Activated CD4-positive, alpha-beta T cell treated with anti-CD3 and anti-CD28 coated beads, Interleukin-2, Interleukin-4, amounts not matched to agents 100 ng/mL and 50 ng/mL, durations not matched to agents 16 hours and 8 hours (primary cell): Measurements from ENCODE around the gene GHDC.
"Not testable (repeated sequence)": the region's sequence is repeated elsewhere in the genome, so short reads cannot be mapped to it uniquely, and the experiment has no call there.

ENCODE experiments used
- DNase-seq: peaks from one replicate; pipeline ENCODE4 v3.0.0-alpha.2; 2020; ENCODE audit warnings: low spot score

Gene GHDC, protein sequence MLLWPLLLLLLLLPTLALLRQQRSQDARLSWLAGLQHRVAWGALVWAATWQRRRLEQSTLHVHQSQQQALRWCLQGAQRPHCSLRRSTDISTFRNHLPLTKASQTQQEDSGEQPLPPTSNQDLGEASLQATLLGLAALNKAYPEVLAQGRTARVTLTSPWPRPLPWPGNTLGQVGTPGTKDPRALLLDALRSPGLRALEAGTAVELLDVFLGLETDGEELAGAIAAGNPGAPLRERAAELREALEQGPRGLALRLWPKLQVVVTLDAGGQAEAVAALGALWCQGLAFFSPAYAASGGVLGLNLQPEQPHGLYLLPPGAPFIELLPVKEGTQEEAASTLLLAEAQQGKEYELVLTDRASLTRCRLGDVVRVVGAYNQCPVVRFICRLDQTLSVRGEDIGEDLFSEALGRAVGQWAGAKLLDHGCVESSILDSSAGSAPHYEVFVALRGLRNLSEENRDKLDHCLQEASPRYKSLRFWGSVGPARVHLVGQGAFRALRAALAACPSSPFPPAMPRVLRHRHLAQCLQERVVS

DNA sequence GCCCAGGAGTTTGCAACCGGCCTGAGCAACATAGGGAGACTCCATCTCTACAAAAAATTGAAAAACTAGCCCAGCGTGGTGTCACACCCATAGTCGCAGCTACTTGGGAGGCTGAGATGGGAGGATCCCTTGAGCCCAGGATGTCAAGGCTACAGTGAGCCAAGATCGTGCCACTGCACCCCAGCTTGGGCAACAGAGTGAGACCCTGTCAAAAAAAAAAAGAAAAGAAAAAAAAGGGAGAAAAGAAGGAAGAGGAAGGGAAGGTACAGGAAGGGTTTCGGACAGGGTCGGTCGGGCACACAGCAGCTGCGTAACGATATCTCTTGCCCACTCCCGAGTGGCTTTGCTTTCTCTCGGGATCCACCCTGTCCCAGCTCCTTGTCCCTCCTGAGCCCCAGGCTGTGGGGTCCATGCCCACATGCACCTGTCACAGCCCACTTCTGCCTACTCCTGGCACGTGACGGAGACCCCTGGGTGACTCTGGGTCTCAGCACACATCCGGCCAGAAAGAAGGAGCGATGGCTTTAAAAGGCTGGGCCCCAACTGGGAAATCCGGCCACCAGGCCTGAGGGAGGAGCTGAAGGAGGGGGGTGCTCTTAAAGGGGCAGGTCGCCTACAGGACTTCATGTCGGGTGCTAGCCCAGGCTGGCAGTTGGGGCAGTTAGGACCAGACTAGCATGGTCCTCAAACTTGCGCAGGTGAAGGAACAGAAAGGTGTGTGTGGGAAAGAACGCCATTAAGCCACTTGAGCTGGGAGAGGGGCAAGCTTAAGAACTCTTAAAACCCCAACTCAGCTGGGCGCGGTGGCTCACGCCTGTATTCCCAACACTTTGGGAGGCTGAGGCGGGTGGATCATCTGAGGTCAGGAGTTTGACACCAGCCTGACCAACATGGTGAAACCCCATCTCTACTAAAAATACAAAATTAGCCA lies at the start of gene GHDC:
GHDC (minus strand) TSS at position 526 of the 931 bp plus-strand sequence. CDS start 913 bp downstream, outside the sequence.
- DNase-seq = peak; percentile 87

DNA sequence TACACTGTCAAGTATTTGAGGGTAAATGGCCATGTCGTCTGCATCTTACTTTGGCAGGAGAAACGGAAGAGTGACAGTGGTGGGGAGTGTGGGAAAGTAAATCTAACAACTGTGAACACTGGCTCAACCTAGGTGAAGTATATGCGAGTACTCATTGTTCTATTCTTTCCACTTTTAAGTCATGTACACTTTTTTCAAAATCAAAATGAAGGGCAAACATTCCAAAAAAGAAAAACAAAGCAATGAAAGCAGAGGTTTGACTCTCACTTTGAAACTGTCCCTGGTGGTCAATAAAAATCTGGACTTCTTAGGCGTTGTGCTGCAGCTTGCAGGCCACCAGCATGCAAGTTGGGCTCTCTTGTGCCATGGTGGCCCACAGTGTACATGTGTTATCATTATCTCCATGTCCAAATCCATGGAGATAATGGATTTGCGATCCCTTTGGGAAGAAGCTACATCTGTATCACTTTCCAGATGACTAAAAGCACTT lies 49.2 kb upstream of the GHDC start:
- DNase-seq = no peak

DNA sequence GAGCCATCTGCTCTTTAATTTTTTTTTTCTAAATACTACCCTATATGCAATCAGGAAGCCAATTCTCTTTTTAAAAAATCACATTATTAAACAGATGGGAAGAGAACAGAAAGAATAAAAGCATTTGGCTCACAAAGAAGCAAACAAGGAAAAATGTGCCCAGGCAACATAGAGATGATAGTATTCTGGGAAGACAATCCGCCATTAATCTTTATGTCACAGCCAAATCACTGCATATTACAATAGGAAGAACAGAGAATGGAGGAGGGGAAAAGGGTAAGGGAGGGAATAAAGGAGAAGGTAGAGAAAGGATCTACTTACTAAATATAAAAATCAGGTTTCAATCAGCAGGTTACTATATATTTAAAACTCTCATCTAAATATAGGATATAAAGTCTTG lies 47.6 kb upstream of the GHDC start:
- no peak for DNase-seq

DNA sequence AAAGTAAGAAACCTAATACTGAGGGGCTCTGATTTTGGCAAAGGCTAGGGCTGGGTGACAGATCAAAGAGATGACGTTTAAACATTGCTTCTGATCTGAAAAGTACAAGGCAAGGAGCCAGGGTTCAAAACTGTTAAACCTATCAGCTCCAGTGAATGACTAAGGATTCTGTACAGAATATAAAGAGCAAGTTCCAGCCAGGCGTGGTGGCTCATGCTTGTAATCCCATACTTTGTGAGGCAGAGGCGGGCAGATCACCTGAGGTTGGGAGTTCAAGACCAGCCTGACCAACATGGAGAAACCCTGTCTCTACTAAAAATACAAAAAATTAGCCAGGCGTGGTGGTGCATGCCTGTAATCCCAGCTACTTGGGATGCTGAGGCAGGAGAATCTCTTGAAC lies 46.6 kb upstream of the GHDC start:
- DNase-seq = not testable (repeated sequence)

DNA sequence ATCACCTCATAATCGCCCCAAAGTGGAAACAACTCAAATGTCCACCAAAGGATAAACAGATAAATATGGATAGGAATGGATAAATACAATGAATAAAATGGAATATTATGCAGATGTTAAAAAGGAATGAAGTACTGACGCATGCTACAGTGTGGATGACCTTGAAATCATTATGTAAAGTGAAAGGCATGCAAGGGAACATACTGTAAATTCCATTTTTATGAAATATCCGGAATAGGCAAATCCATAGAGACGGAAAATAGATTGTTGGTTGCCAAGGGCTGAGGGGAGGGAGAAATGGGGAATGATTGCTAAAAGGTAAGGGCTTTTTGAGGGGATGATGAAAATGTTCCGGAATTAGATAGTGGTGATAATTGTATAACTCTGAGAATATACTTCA lies 45.9 kb upstream of the GHDC start:
- no peak for DNase-seq

DNA sequence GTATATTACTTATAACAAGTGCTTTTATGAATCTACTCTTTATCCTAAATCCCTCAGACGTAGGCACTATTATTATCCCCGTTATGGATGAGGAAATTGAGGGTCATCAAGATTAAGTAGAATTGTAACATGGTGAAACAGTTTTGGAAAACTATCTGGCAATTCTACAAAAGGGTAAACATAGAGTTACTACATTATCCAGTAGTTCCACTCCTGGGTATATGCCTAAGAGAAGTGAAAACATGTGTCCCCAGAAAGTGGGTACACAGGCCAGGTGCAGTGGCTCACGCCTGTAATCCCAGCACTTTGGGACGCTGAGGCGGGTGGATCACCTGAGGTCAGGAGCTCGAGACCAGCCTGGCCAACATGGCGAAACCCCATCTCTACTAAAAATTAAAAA lies 45.3 kb upstream of the GHDC start:
- not testable (repeated sequence) for DNase-seq

DNA sequence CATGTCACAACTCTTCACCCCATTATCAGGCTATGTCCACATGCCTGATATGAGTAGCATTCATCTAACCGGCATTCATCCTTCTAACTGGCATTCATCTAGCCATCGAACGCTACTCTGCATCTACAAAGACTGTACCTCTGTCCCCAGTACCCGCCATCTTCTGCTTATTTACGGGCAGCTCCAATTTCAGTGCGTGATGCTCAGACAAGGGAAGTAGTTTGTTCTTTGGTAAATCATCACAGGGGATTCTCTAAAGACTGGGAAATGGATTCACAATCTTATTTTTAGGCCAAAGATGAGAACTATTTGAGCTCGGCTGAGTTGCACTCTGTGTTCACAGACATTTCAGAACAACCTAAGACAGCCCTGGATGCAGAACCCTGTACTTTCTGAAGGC lies 42.5 kb upstream of the GHDC start:
- no peak for DNase-seq

DNA sequence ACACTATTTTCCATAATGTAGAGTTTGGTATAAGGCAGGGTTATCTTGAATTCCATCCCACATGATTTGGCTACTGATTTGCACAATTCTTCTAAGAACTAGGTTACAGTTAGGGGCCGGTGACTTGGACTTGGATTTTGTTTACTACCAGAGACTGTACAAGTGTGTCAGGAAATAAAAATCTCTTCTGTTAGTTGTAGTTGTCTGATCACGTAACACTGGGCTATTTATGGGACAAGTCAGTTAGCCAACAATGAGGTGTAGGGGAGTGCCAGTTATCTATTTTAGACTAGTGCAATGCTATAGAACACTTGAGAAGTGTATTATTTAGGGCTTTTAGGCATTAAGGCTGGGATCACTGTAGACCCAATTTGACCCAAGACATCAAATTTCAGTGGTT lies 39.7 kb upstream of the GHDC start:
- DNase-seq = no peak

DNA sequence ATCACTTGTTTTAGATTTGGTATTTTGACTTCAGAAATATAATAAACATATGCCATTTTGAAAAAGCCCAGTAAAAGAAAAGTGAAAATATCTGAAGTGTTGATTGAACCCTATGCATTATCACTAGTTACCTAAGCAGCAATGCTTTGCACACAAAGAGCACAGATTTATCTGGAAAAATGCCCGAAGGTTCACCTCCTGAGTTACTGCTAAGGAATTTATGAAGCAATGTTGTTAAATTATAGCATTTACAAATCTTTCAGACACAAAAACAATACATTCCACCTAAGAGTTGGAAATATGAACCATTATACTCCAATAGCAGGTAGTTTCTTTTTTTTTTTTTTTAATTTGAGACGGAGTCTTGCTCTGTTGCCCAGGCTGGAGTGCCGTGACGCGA lies 38.9 kb upstream of the GHDC start:
- DNase-seq = no peak

DNA sequence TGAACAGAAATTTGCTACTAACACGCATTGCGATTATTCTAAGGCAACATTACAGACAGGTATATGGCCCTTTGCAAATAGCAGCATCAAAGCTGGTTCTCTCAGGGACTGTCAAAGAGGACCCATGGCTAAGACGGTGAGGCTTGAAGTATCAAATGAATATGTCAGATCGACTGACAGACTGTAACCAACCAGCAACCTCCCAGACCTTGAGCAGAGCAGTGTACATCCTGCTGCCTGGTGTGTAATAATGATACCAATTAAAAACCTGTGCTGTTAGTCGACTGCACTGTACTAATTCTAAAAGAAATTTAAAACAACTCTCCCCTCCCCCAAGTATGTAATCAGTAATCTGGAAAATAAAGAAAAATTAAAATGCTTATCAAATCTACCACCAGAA lies 35.9 kb upstream of the GHDC start:
- peak; percentile 75 for DNase-seq

DNA sequence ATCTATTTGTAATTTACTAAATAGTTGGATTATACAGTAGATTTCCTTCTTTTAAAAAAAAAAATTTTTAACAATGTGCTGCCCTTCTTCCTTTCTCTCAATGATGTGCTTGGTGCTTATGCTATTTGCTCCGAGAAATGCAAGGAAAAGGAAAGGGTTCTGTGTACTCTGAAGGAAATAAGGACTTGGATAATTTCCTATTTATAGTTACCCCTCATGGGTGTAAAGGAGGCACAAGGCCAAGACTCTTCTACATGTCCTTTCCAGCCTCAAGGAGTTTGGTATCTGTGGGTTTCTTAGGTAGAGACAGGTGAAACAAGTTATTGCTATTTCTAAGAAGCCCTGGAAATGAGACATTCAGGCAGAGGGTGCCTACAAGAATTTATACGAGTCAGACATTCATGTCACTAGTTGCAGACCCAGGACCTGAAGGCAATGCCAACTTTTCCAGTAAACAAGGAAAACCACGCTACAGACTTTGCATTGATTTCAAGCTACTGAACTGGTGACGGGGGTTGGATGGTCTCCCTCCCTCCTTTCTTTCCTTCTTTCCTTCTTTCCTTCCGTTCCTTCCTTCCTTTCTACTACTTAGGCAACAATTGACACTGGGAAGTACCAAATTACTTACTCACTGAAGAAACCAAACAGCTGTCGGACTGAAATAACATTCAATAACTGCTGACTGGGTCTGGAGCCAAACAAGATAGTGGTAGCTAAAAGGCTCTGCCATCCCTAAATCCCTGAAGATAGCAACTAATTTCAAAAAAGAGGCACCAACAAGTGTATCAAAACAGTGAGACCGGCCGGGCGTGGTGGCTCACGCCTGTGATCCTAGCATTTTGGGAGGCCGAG lies 33.8 kb upstream of the GHDC start:
- no peak for DNase-seq

DNA sequence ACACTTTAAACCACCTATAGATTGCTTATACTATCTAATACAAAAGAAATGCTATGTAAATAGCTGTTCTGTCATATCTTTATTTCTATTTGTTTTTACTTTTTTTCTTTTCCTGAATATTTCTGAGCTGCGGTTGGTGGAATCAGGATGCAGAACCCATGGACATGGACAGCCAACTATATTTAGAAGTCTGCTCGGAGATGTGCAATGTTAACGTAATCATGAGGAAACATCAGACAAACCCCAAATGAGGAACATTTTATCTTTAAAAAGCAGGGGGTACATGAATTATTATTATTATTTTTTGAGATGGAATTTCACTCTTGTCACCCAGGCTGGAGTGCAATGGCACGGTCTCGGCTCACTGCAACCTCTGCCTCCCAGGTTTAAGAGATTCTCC lies 31.4 kb upstream of the GHDC start:
- DNase-seq = no peak

DNA sequence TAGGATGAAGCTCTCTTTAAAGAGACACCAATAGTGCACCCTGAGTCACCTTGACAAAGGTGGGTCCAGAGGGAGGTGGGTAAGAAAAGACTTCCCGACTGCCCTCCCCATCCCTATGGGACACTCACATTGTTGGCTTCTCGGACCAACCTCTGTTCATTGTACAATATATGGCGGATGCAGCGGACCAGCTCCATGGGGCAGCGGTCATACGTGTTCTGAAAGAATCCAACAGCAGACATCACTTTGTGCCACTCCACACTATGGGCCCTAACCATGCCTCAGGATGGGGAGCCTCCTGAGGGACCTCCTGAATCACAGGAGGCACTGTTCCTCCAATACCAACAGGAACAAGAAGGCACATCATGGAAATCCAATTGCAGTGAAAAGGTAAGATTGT lies 30.4 kb upstream of the GHDC start:
- no peak for DNase-seq

DNA sequence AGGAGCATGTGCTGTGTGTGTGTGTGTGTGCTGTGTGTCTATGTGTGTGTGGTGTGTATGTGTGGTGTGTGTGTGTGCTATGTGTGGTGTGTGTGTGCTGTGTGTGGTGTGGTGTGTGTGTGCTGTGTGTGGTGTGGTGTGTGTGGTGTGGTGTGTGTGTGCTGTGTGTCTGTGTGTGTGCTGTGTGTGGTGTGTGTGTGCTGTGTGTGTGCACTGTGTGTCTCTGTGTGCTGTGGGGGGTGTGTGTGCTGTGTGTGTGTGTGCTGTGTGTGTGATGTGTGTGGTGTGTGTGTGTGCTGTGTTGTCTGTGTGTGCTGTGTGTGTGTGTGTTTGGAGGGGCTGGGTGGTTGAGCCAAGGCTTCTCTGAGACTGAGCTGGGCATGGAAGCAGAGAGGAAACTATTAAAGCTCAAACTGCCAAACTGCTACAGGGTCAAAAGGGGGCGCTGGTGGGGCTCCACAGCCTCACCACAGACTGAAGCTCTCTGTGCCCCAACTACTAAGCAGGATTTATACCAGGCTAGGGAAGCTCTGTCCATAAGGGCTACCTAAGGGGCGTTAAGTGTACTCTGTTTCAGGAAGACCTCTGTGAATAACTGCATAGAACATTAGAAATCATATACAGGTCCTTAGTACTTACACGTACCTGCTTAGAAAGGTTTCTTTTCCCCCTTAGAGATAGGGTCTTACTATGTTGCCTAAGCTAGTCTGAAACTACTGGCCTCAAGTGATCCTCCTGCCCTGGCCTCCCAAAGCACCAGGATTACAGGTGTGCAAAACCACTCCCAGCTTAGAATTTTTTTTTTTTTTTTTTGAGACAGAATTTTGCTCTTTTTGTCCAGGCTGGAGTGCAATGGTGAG lies 27.8 kb upstream of the GHDC start:
- peak; percentile 46 for DNase-seq

DNA sequence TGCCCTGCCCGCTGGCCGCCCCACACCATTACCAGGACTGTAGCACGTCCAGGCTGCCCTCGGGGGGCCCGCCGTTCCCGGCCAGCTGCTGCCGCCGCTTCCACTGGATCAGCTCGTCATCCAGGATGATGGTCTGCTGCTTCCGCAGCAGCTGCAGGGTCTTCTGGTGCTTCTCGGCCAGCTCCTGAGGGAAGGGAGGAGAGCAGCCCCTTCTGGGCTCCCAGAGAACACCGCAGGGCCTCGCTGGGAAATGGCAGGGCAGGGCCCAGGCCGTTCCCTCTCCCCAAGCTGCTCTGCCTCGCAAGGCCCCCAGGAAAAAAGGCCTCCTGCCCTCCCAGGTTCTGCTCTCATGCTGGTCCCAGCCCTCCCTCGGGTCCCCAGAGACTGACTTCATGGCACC lies 25.0 kb upstream of the GHDC start:
- not testable (repeated sequence) for DNase-seq

DNA sequence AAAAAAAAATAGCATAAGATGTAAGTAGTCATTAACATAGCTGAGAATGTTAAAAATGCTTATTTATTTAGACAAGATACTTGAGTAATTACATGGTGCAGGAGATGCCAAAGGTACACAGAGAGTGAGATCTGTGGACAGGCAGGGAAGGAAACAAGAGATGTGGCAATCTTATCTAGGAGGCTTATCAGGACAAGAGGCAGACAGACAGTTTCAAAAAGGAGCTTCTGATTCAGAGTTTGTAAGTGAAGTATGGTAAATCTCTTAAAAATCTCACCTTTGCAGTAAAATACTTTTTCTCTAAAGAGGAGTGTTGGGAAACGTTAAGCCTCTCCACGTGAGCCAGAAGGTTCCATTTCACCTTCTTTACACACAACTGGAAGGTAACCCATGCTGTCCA lies 19.9 kb upstream of the GHDC start:
- DNase-seq = no peak

DNA sequence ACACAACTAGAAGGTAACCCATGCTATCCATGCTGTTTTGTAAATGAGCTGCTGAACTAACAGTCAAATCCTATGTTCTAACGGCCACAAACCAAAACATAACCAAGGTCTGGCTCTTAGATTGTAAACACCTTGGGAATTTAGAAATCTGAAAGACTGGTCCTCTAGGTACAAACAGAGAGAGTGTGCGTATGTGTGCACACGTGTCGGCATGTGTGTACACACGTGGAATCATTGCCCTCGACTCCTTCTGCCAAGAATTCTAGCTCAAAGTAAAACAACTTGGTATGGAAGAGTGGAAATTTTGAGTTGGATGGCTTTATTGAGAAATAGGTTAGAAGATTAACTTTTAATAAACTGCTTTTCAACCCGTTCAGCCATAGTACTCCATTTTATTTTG lies 18.1 kb upstream of the GHDC start:
- no peak for DNase-seq

DNA sequence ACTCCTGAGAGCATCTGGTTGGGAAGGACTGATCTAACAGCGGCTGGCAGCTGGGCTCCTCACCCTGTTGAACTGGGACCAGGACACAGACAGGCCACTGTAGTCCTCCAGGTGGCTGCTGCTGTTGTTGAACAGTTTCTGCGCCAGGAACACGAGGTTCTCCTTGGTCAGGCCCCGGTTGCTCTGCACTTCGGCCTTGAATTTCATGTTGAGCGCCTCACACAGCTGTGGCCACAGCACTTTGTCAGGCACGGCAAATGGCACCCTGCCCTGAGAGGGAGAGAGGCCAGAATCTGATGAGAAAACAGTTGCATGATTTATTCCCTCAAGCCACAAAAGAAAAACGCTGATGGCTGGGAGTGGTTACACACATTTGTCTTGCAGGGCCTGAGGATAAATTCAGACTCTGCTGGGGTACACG lies 17.6 kb upstream of the GHDC start:
- DNase-seq = not testable (repeated sequence)

DNA sequence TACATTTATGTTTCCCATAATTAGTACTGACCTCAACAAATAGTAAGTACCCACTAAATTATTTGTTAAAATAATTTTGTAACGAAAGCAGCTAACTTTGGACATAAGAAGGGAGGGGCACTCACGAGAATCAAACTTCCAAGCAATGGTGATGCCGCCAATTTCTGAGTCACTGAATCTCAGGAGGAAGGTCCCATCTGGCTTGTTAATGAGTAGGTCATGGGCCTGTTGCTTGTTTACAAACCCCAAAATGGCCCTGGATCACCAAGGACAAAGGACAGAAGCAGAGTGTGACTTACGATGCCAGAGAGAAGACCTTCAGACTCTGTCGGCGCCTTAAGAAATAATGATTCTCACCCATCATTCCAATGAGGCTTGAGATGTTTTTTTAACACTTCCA lies 15.8 kb upstream of the GHDC start:
- no peak for DNase-seq

DNA sequence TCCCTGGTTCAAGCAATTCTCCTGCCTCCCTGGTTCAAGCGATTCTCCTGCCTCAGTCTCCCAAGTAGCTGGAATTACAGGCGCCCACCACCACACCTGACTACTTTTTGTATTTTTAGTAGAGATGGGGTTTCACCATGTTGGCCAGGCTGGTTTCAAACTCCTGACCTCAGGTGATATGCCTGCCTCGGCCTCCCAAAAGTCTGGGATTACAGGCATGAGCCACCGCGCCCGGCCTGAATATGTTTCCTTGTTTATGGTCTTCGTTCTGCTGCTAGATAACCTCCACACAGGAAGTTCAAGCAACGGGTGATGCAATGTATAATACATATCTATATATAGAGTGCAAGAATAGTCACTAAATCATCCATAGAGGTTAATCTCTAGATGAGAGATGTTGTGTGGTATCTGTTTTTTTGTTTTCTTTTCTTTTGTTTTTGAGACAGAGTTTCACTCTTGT lies 11.9 kb upstream of the GHDC start:
- DNase-seq = not testable (repeated sequence)

DNA sequence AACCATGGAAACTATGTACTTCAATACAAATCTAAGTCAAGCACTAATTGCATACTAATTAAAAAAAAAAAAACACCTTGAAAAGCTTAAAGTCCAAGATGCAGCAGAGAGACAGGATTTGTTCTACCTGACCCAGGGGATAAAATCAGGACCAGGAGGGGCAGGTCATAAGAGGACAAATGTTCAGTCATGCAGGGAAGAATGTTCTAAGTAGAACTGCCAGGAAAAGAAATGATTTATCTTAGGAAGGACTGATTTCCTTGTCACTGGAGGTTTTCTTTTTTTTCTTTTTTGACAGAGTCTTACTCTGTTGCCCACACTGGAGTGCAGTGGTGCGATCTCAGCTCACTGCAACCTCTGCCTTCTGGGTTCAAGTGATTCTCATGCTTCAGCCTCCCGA lies 9.1 kb upstream of the GHDC start:
- DNase-seq = no peak
